Activated CD8-positive, alpha-beta memory T cell treated with anti-CD3 and anti-CD28 coated beads, Interleukin-2, amount 50 U/mL, for 1 hour (primary cell): ENCODE results near the gene CDC16.
"Not testable (repeated sequence)": the region's sequence is repeated elsewhere in the genome, so short reads cannot be mapped to it uniquely, and the experiment has no call there.

ENCODE experiments used
- DNase-seq: peaks from one replicate; pipeline ENCODE4 v3.0.0-alpha.2; 2020; ENCODE audit errors: extremely low read depth

The CDC16 gene

DNA sequence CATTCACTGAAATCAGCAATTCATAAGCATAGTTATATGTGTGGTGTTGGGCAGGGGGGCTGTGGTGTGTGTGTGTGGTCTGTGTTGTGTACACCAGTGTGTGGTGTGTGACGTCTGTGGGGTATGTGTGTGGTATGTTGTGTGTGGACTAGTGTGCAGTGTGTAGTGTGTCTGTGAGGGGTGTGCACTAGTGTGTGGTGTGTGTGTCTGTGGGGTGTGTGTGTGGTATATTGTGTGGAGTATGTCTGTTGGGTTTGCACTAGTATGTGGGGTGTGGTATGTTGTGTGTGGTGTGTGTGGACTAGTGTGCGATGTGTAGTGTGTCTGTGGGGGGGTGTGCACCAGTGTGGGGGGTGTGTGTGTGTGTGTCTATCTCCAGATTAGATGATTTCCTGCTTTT is 7.2 kb upstream of the CDC16 start:
- DNase-seq: no peak

DNA sequence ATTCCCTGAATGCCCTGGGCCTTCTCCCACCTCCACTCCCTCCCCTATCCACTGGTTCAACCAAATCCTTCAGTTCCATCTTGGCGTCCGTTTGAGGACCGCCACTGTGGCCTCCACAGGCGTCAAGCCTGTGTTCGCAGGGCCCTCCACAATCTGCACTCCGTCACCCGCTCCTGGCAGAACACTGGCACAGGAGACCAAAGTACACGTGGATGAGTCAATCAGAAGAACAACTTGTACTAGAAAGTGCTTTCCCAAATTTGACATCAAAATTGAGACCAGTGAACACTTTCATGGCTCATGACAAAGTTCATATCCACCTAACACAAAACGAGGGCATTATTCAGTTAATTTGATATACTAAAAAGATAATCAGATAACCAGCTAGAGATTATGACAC is 6.5 kb upstream of the CDC16 start:
- no peak for DNase-seq

DNA sequence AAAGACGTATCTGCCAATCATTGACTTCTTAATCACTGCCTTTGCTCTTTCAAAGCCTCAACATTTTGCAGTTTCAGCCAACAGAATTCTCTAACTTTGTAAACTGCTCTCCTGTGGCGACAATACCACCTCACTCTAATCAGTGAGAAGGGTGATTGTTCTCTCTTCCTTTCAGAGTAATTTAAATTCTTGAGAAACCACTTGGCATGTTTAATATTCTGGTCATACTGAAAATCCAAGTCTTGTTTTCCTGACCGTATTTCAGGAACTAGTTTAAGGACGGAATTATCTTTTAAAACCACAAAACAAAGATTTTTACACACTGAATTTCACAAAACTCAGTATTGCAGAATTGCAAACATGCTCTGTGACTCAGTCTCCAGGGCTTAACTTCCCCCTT is 5.2 kb upstream of the CDC16 start:
- DNase-seq: no peak

DNA sequence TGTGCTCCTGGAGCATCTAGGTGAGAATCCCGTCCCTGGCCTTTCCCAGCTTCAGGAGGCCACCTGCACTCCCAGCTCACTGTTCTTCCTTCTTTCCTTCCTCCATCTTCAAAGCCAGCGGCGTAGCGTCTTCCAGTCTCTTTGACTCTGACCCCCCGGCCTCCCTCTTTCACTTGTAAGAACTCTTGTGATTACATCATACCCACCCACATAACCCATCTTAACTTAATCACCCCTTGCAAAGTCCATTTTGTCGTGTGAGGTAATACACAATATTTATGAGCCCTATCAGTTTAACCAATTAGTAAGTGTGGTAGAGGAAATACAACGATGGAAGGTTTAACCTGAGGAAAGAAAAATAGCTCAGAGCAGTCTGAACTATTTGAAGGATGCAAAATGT is 4.6 kb upstream of the CDC16 start:
- DNase-seq: no peak

DNA sequence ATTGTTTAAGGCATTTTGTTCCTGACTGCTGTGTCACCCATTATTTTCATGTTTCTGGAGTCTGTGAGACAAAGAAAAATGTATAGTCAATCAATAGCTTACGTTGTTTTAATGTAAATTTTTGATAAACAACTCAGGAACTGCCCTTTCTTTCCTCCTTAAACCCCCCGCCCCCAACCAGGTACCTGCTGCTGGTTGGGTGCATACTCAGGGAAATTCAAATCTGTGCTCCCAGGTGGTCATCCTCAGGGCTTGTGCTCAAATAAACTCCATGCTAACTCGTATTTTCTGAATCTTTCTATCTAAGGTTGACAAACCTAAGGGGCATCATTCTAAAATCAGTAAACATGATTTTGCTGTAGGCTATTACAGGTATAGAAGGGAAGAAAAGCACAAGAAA is 4.1 kb upstream of the CDC16 start:
- no peak for DNase-seq

DNA sequence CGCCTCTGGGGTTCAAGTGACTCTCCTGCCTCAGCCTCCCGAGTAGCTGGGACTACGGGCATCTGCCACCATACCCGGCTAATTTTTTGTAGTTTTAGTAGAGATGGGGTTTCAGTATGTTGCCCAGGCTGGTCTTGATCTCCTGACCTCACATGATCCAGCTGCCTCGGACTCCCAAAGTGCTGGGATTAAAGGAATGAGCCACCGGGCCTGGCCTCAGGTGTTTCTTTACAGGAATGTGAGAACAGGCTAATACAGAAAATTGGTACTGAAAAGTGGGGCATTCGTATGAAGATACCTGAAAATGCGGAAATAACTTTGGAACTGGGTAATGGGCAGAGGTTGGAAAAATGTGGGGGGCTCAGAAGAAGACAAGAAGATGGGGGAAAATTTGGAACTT is 2.8 kb upstream of the CDC16 start:
- DNase-seq: no peak

DNA sequence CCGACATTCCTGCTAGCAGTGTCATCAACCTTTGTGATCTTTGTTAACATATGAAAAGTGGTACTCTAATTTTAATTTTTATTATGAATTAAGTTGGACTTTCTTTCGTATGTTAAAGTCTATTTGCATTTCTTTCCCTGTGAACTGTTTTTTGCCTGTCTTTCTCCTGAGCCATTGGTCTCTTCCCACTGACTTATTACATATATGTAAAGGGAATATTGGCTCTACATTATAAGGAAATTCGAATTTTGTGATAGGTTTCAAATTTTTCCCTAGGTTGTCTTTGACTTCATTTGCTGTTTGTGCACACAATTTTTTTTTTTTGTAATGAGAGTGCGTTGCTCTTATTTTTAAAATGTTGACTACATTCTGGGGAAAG is 442 bp upstream of the CDC16 start:
- DNase-seq: no peak

DNA sequence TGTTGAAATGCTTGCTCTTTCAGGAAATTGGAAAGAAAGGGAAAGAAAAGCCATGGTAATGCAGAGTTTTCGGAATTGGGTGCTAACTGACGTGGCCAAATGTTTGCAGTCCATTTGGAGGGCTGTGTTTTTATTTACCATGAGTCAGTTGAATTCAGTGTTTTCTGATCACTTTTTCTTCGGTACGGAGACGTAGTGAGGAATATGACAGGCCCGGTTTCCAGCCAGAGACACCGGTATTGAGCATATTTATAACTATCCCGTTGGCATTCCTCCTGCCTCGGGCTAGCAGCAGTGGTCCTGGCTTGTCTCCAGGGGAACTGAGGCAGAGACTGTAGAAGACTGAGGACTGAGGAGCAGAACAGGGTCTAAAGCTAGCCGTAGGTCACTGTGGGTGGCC is 1.0 kb downstream of the CDC16 start:
- no peak for DNase-seq

DNA sequence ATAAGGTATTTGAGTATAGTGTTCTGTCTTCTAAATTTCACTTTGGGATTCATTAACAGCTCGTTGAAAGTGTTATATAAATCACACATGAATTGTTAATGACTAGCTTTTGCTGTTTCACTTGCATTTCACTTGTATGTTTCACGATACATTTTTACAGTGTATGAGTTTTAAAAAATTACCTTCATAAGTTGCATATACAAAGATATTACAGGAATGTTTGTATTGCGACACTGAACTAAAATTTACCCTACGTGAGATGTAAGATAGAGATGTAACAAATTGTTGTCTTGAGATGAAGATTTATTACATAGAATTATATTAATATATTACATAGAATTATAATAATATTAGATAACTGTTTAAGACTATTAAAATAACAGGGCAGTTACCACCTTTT is 1.5 kb downstream of the CDC16 start:
- DNase-seq: no peak

DNA sequence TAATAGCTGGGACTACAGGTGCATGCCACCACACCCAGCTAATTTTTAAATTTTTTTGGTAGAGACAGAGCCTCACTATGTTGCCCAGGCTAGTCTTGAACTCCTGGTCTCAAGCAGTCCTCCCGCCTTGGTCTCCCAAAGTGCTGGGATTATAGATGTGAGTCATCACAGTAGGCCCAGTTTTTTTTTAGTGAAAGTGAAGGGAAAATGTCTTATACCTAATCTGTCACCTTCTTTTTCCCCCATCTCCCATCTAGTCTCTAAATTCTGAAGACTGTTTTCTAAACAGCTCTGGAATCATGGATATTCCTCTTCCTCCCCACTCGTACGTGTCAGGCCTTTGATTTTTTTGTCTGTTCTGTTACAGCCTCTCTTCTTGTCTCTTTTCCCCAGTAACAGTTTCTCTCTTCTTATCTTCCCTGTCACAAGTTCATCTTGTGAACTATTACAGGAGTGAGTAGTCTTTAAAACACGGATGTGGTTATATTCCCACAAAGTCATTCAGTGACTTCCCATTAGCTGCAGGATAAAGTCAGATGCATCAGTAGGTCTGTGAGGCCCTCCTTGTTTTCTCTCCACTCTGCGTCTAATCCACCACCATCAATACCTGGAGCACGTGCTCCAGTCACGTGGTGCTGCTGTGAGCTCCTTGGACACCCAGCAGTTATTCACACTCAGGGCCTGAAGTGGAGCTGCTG is 2.9 kb downstream of the CDC16 start:
- DNase-seq: no peak

DNA sequence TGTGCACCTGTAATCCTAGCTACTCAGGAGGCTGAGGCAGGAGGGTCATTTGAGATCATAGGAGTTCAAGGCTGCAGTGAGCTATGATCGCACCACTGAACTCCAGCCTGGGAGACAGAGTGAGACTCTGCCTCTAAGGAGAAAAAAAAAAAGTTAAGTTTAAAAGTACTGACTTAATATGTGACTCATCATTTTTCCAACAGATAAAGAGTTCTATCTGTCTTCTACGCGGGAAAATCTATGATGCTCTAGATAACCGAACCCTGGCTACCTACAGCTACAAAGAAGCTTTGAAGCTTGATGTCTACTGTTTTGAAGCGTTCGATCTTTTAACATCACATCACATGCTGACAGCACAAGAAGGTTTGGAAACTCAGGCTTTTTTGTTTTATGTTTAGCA is 7.2 kb downstream of the CDC16 start:
- no peak for DNase-seq

DNA sequence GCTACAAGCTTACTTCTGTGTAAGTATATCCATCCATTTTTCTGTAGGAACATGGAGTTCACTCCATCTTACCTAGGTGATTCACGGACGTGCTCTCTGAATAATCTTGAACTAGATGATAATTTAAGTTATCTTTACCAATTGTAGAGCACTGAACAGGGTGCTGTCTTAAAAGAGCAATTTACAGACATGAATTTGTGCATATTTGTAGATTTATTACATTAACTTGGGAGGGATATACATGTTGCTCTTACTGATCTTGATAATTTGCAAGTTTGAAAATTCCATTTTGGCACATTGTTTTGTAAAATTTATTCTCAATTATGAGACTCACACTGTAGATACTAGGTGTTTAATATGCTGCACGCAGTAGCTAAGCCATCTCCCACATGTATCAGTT is 9.3 kb downstream of the CDC16 start:
- no peak for DNase-seq

DNA sequence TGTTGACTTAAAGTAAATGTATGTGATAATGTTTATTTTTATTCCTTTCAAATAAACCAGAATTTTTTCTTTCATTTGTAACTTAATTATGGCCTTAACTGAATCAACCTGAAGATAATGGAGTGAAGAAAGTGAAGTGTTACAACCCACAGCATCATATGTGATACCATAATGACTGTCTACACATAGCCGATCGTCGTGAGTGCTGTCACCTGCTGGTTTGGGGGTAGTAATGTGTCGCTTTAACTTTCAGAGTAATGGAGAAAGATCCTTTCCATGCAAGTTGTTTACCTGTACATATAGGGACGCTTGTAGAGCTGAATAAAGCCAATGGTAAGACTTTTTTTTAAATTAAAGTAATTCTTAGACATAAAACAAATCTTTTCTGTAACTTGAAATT is 9.9 kb downstream of the CDC16 start:
- no peak for DNase-seq

DNA sequence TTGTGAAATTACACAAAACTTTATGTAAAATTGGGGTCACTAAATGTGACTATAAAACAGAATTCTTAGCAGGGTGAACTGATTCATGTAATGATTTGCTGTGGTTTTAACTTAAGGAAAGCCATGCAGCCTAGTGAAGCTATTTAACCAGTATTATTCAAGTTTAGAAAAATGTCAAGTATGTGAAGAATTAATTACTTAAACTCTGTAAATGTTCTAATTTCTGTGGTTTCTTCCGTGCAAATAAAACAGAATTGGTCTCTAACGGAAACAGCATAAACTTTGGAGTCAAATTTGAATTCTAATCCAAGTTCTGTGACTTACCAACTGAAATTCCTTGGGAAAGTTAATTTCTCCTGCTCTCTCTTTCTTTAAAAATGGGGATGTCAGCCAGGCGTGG is 13.3 kb downstream of the CDC16 start:
- no peak for DNase-seq

DNA sequence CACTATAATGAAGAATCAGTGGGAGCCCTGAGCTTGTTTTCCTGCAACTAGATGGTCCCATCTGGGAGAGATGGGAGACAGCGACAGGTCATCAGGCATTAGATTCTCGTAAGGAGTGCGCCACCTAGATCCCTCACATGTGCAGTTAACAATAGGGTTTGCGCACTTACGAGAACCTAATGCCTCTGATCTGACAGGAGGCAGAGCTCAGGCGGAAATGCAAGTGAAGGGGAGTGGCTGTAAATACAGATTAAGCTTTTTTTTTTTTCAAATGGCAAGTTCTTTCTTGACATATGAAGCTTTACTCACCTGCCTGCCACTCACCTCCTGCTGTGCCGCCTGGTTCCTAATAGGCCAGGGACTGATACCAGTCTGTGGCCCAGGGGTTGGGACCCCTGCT is 14.4 kb downstream of the CDC16 start:
- no peak for DNase-seq

DNA sequence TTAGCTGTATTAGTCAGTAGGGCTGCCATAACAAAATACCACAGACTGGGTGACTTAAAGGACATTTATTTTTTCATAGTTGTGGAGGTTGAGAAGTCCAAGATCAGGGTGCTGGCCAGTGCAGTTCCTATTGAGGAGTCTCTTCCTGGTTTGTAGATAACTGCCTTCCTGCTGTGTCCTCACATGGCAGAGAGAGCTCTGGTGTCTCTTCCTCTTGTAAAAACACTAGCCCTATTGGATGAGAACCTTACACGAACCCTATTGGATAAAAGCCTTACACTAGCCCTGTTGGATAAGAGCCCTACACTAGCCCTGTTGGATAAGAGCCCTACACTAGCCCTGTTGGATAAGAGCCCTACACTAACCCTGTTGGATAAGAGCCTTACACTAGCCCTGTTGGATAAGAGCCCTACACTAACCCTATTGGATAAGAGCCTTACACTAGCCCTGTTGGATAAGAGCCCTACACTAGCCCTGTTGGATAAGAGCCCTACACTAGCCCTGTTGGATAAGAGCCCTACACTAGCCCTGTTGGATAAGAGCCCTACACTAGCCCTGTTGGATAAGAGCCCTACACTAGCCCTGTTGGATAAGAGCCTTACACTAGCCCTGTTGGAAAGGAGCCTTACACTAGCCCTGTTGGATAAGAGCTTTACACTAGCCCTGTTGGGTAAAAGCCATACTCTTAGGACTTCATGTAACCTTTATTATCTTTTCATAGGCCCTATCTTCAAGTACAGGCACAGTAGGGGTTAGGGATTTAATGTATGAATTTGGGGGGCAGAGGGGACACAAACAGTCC is 17.1 kb downstream of the CDC16 start:
- DNase-seq: not testable (repeated sequence)

DNA sequence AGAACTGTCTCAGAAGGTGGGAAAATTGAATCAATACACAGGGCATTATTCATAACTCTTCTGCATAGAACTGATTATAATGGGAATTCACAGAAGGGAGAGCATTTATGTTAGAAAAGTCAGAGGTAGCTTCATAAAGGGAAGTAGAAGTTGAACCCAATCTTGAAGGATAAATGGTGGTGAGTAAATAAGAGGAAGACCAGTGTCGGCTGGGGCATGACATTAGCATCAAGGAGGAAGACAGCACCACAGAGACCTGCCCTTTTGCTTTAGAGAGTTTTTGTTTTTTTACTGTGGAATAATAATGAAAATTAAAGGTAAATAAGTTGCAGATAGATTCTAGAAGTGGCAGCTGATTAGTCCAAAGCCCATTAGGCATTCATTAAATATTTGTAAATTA is 21.9 kb downstream of the CDC16 start:
- no peak for DNase-seq

DNA sequence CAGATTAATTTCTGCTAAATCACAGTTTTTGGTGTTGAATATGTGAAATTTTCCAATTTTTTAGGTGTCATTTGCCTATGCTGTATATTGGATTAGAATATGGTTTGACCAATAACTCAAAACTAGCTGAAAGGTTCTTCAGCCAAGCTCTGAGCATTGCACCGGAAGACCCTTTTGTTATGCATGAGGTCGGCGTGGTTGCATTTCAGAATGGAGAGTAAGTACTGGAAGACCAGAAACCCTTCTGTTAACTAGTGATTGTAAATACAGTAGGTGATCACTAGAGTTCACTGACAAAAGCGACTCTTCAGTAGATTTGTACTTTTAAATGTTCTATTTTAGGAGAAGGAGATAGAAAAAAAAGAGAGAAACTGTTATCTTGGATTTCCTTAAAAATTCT is 22.3 kb downstream of the CDC16 start:
- DNase-seq: no peak

DNA sequence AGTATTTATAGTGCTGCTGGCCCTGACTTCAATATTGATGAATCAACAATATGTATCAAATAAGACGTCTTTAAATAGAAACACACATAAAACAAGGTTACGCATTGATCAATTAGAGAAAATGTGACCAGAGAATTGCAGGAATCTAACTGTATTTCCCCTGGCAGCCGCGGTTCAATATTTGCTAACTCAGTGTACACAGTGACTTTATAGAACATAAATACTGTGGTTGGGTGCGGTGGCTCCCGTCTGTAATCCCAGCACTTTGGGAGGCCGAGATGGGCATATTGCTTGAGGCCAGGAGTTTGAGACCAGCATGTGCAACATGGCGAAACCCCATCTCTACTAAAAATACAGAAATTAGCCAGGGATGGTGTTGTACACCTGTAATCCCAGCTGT is 23.9 kb downstream of the CDC16 start:
- DNase-seq: no peak

DNA sequence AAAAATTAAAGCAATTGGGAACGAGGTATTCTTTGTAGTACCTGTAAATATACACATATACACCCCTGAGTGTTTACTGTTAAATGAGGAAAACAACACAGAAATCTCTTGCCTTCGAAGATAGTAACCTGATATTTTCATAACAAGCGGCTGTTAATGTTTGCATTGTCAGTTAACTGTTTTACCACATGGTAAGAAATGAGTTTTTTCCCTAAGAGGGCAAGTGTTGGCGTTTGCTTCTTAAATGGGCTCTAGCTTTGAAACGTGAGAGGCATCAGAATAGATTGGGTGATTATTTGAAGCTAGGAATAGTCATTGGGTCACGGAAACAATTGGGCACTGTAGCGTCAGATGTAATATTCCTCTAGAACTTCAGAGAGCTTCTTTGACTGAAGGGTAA is 24.7 kb downstream of the CDC16 start:
- no peak for DNase-seq

DNA sequence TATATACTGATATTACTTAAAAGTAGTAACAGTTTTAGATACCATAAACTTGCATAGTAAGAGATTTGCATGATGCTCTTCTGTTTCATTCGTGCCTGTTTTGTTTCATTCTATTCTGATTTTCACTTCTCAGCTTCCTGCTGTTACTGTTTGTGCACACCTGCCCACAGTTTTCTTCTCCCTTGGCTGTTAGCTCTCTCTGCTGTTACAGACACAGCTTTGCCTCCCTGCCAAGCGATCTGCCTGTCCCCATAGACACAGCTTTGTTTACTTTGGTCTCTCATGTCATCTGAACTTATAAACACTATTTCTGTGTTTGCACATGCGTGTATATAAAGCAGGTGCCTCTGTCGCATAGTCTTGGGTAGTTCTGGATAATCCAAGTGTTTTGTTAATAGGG is 25.3 kb downstream of the CDC16 start:
- no peak for DNase-seq

DNA sequence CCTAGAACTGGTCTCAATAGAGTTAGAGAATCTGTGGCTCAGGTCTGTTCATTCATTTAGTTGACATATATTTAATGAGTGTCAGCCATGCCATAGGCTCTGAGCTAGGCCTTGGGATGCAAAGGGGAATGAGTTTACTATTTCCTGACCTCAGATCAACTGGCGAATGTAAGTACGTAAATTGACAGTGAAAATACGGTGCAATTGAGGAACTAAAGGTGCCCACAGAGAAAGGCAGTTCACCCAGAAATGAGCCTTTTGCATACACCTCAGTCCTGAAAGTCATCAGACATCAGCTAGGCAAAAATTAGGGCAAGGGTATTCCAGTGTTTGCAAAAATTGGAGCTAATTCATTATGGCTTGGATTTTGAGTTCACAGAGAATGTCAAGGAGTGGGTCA is 26.1 kb downstream of the CDC16 start:
- no peak for DNase-seq

DNA sequence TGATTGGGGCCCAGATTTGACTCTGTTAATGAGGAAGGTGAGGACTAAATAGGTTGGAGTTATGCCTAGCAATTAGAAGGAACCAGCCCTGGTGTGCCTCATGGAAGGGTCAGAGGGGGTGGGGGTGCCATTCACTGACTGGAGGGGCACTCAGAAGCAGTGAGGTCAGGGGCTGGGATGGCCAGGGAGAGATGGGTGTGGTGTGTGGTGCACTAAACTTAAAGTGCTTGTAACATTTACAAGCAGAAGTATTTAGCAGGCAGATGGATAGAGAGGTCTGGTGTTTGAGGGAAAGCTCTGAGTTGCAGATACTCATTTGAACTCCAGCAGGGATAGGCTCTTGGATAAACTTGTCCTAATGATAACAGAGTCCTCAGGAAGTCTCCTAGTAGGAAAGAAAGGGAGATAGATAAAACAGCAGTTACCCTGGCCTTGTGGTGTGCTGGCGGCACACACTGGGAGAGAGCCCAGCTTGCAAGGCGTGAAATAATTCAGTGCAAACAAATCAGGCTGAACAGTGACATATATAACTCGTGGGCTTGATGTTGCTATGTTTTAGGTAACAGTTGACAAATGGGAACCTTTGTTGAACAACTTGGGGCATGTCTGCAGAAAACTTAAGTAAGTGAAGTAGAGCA is 26.8 kb downstream of the CDC16 start:
- DNase-seq: no peak
